Esophagus muscularis mucosa (tissue), 3 donors: ENCODE data around the gene EEF1AKMT3.

Experiments used
- POLR2A ChIP-seq: fragments of 450-650 bp; IDR thresholded peaks from one replicate; pipeline ENCODE4 v1.6.1; 2017; ENCODE audit warnings: antibody characterized with exemption, moderate library complexity, mild to moderate bottlenecking, low read depth
- POLR2AphosphoS5 ChIP-seq, 2 donors: sonication (generic); formaldehyde crosslinking; IDR thresholded peaks; one replicate each; pipeline ENCODE4 v1.6.1; 2017; ENCODE audit warnings: antibody characterized with exemption in 2 of 2
- TF ChIP-seq, protein P1 (sequence below), 3 experiments: fragments of 200-600 bp in 2 of 3; fragments of 450-650 bp in 1 of 3; sonication (generic) in 2 of 3; IDR thresholded peaks; one replicate each; pipeline ENCODE4 v1.5.1; 2017 to 2019; ENCODE audit warnings: antibody characterized with exemption in 3 of 3, mild to moderate bottlenecking in 2 of 3, moderate library complexity in 1 of 3

DNA sequence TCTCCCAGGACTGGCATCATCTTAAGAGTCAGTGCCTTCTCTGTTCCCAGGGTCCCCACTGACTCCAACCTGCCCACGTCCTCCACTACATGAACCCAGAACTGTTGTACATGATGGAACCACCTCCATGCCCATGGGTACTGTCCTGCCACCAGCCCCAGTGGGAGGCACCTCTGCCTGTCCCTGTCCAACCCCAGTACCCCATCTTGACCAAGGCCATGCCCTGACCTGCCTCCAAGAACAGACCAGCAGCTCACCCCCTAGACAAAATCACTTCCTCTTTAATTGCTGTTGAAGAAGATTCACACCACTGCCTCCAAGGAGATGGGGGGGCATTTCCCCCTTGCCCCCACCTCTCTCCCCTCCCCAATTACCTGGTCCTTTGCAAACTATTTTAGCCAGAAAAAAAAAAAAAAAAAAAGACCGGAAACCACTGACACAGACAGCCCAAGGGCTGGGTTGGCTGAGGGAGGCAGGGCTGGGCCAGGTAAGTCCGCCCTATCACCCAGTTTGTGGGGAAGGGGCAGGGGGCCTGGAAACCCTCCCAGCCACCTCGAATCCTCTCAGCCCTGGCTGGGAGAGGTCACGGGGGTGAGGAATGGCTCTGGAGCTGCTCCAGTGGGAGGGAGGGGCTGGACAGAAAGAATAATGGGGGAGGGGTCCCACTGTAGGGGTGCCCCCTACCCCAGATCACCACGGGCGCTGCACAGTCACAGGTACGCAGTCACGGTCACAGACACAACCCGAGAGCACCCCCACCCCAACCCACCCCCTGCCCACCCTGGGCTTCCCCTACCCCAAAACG lies 47.3 kb upstream of the EEF1AKMT3 start:
- TF ChIP-seq, protein P1, sequence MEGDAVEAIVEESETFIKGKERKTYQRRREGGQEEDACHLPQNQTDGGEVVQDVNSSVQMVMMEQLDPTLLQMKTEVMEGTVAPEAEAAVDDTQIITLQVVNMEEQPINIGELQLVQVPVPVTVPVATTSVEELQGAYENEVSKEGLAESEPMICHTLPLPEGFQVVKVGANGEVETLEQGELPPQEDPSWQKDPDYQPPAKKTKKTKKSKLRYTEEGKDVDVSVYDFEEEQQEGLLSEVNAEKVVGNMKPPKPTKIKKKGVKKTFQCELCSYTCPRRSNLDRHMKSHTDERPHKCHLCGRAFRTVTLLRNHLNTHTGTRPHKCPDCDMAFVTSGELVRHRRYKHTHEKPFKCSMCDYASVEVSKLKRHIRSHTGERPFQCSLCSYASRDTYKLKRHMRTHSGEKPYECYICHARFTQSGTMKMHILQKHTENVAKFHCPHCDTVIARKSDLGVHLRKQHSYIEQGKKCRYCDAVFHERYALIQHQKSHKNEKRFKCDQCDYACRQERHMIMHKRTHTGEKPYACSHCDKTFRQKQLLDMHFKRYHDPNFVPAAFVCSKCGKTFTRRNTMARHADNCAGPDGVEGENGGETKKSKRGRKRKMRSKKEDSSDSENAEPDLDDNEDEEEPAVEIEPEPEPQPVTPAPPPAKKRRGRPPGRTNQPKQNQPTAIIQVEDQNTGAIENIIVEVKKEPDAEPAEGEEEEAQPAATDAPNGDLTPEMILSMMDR (IDR thresholded peaks at IDR 0.05), result no peak
- no peak for TF ChIP-seq POLR2AphosphoS5 (IDR thresholded peaks at IDR 0.05)
- TF ChIP-seq POLR2A, result no peak
